DMS 273 treated with DMSO at 0.1 percent for 48 hours (cell line): ENCODE measurements around the gene ARTN.
A peak's percentile ranks its signal among the peaks of the same experiment; 100 is the strongest.

ENCODE experiments used
- DNase-seq: peaks from one replicate; lab custom pipeline; 2025; lab: John Stamatoyannopoulos, UW

Gene ARTN

DNA sequence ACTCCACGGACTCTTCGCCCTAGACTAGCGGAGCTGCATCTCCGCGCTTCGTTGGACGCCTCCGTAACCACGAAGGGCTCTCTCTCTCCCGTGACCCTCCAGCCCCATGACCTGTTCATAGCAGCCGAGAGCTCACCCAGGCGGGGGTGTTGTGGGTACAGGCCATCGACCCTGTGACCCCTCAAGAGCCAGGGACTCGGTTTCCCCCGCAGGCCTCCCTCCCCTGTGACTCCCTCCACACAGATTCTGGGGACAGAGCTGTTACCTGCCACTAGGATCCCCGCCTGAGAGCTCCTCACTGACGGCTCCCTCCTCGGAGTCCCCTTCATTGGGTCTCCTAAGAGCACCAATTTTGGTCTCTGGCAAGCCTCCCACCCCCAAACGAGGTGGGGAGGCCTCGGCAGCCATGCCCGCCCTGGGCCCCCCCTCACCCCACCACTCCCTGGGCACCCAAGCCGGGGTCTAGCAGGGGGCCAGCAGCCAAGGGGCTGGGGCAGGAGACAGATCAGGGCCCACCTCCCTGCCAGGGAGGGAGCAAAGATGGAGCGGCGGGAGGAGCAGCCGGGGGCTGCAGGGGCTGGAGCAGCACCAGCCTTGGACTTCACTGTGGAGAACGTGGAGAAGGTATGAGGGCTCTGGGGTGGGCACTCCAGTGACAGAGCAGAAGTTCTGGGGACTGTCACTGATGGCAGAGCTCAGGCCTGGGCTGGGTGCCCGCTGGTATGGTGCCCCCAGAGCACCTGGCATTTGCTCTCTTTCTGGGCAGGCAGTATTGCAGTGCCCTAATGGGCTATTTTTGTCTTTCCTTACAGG is 13.7 kb downstream of the ARTN start:
- DNase-seq = no peak

DNA sequence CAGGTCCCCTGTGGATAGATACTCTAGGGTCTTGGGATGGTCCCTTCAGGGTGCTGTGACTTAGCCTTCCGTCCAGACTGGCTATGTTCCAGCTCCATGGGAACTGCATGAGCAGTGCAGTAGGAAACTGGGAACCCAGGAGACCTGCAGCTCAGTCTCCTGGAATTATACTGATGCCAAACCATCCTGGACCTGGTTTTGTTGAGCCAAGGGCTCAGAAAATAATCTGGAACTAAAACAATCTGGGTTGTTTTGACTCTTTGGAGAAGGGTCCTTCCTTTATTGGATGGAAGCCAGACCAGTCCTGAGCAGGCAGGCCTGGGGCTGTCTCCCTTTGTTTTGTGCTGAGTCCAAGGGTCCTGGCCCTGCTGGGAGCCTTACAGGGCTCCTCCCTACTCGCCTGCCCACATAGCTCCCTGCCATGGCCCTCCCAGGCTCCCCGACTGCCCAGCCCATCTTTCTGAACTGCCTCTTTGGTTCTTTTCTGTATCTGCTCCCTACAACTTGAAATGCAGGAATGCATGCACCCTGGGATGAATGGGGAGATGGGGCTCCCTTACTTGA is 14.4 kb downstream of the ARTN start:
- no peak for DNase-seq

DNA sequence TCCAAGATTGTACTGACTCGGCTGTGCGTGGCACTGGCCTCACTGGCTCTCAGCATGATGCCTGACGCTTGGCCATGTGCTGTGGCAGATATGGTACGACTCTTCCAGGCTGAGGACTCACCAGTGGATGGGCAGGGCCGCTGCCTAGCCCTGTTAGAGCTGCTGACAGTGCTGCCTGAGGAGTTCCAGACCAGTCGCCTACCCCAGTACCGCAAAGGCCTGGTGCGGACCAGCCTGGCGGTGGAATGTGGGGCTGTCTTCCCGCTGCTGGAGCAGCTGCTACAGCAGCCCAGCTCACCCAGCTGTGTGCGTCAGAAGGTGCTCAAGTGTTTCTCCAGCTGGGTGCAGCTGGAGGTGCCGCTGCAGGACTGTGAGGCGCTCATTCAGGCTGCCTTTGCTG is 16.1 kb downstream of the ARTN start:
- no peak for DNase-seq

- no peak for DNase-seq
Measured at GRCh38 chr1:43951021-43951985, 17.7 kb downstream of the ARTN start.

DNA sequence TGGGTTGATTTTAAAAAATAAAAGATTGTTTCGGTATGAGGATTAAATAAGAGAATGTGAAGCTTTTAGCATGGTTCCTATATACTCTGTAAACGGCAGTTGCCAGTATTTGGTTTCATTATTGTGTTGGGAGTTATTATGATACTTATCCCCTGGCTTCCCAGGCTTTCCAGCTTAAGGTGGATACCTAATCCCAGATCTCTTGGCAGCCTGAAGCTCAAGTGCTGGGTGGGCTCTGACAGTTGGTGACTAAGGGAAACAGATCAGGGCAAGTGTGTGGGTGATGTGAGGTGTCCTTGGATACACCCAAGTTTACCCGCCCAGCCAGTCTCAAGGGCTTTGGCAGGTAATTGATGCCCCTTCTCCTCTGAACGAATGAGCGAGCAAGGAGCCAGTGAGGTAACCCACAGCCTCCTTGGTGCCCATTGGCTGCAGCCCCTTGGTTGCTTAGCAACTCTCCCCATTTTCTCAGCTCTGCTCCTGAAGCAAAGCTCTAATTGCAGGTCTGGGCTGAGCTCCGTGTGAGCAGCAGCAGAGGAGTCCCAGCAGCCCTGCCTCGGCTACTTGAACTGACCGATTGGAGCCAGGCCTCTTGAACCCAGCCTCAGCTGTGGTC is 19.2 kb downstream of the ARTN start:
- peak; percentile 47 for DNase-seq

- DNase-seq = no peak
Measured at GRCh38 chr1:43953361-43953760, 19.8 kb downstream of the ARTN start.

GRCh38 chr1:43954036-43954435 is 20.4 kb downstream of the ARTN start:
- no peak for DNase-seq

DNA sequence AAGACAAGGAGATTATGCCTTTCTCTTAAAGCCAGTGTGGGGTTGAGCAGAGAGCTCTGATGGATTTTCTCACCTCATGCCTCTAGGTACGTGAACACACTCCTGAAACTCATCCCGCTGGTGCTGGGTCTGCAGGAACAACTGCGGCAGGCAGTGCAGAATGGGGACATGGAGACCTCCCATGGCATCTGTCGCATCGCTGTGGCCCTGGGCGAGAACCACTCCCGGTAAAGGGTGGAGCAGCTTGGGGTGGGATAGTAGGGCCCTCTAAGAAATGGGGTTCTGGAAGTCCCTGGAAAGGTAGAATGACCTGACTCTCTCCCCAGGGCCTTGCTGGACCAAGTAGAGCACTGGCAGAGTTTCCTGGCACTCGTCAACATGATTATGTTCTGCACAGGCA is 22.6 kb downstream of the ARTN start:
- DNase-seq = no peak

DNA sequence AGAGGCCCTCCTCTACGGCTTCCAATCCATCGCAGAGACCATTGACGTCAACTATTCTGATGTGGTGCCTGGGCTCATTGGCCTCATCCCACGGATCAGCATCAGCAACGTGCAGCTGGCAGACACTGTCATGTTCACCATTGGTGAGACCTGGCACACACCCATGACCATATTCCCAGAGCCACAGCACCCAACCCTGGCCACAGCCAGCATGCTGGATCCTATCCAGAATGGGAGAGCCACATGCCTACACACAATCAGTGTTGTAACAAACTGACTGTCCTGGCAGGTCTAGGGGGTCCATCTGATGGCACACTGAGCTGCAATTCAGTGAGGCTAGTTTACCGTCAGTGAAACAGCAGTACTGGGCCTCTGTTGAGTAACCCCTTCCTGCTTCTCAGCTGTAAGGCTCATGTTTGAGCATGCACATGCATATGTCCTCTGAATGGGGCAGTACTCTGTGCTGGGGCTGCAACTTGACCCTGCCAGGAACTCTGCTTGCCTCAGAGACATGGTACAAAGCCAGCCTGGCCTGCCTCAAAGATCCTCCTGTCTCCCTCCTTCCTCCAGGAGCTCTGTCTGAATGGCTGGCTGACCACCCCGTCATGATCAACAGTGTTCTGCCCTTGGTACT is 23.9 kb downstream of the ARTN start:
- DNase-seq = no peak

GRCh38 chr1:43958351-43959255 is 25.0 kb downstream of the ARTN start:
- DNase-seq = no peak

DNA sequence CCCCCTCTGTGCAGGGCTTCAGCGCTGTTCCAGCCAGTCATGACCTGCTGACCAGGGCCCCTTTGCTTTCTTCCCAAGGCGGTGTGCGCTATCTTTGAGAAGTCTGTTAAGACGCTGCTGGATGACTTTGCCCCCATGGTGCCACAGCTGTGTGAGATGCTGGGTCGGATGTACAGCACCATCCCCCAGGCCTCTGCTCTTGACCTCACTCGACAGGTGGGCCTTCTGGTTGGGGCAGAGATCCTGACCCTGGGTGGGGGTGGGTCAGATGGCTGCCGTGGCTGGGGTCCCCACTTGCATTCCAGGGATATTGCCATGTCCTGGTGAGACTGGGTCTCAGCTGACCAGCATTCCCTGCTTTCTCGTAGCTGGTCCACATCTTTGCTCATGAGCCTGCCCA is 27.2 kb downstream of the ARTN start:
- DNase-seq = no peak

GRCh38 chr1:43961692-43962091 is 28.1 kb downstream of the ARTN start:
- DNase-seq = no peak

GRCh38 chr1:43962324-43962723 is 28.7 kb downstream of the ARTN start:
- DNase-seq = no peak

DNA sequence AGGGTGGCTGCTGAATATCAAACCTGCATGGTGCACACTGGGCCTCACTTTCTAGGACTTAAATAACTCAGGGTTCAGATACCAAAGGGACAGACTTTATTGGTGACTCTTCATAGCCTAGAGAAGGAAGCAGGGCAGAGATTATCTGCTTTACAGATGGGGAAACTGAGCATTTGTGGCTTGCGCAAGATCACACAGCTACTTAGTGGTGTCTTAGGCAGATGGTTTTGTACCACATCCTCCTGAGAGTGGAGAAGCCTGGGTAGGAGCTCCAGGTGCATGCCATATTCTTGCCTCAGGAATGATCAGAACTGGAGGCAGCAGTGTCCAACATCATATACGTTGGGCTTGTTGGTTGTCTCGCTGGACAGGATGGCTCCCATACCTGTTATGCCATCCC is 29.4 kb downstream of the ARTN start:
- no peak for DNase-seq

GRCh38 chr1:43963890-43964289 is 30.3 kb downstream of the ARTN start:
- no peak for DNase-seq

DNA sequence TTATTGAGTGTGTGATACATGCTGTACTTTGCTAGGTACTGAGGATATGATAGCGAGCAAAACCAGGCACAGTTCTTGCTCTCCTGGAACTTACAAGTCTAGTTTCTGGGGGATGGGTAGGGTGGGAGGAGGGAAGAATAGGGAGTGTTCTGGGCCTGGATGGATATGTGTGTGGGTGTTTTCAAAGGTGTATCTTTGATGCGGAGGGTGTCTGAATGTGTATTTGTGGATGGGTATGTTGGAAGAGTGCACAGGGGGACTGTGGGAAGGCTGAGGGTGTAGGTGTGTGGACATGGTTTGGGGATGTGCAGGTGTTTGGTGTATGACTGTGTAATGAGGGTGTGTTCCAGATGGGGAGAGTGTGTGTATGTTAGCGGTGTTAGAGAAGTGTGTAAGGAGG is 31.7 kb downstream of the ARTN start:
- DNase-seq = no peak

DNA sequence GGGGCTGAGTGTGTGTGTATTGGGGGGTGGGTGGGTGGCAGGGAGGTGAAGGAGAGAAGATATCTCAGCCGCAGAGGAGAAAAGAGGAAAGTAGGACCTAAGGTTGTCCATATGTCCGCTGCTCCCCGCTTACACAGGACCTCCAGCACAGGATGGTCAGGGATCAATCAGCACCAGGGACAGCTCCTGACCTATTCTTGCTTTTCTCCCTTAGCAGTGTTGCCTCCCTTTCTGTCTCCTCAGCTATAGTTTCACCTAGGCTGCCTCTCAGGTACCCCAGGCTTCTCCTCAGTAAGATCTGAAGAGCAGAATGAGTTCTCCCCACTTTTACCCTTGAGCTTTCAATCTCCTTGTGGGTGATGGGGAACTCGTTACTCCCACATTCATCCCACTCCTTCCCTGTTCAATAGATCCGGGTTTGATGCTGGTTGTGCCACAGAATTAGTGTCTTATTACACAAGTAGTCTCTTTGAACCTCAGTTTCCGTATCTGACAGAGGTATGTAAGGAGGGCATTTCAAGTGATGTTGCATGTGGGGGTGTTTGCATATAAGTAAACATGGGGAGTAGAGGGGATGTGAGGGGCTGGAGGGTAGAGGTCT is 34.8 kb downstream of the ARTN start:
- no peak for DNase-seq

GRCh38 chr1:43969416-43969745 is 35.8 kb downstream of the ARTN start:
- DNase-seq = no peak

DNA sequence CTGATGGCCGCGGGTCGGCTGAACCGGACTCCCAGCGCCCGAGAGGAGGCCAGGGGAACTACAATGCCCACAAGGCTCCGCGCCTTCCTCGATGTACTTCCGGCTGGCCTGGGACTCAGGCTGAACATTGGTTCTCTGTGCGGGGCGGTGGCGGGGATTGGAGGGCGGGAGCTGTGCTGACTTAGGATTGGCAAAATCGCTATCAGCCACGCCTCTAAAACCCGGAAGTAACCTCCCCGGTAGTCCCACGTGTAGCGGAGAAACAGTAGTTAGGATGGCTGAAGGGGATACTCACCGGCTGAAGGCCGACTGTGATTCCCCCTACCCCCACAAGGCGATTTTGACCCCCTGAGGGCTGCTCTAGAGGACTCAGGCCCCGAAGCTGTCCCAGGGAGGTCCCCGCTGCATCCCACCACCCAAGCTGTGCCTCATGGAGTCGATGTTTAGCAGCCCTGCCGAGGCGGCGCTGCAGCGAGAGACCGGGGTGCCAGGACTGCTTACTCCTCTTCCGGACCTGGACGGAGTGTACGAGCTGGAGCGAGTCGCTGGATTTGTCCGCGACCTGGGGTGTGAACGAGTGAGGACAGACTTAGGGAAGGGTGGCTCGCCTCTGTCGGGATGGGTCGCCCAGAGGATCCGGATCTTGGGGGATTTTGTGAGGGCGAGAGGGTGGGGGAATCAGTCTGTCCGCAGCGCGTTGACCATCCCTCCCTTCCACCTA is 36.3 kb downstream of the ARTN start, which contains the start of gene DPH2:
DPH2 (plus strand) TSS at position 265 of the 721 bp plus-strand sequence; CDS start at position 431, 166 bp downstream.
- DNase-seq = peak; percentile 95

DNA sequence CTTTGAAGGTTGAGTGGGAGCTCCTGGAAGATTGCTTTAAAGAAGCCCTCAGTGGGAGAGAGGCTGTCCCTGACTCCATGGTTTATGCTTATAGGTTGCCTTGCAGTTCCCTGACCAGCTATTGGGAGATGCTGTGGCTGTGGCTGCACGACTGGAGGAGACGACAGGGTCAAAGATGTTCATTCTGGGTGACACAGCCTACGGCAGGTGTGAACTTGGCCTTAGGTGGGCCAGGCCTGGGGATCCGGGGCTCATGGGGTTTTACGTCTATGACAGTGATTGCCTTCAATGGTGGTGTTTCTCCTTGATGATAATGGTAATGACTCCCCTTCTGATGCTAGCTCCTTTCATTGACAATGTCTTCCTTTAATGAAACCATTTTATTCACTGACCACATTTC is 36.9 kb downstream of the ARTN start:
- no peak for DNase-seq
